HFF-Myc (cell line): ENCODE results near the gene TSHR.

Experiments
- DNase-seq: peaks from one replicate; pipeline ENCODE4 v3.0.0-alpha.2; 2011; ENCODE audit warnings: low read depth; ENCODE audit errors: extremely low read depth
- H3K4me3 ChIP-seq: replicated peaks from 2 replicates; pipeline ENCODE4 v1.5.1; 2011; ENCODE audit warnings: low read depth, mild to moderate bottlenecking, control low read depth, low read length
- TF ChIP-seq, protein P1 (sequence below): IDR thresholded peaks from 2 replicates; pipeline ENCODE4 v1.5.1; 2012; ENCODE audit warnings: mild to moderate bottlenecking, low read depth, low read length, control low read depth; ENCODE audit errors: missing control alignments

The TSHR gene

DNA sequence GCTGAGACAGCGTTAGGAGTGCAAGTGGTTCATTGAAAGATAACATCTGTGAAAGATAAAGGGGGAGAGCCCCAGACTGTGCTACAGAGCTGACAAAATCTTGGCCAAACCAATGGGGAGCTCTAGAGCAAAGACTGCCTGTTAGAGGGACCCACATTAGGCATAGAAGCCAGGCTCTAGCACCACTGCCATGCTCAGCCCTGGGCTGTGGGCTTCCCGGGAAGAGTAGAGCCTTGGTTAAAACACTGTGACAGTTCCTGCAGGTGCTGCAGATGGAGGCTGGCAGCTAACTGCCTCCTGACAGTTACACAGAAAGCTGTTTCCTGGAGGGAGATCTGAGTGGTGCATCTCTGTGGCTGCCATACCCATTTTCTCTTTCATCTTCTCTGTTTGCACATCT is 23.0 kb downstream of the TSHR start:
- no peak for DNase-seq
- TF ChIP-seq, protein P1, sequence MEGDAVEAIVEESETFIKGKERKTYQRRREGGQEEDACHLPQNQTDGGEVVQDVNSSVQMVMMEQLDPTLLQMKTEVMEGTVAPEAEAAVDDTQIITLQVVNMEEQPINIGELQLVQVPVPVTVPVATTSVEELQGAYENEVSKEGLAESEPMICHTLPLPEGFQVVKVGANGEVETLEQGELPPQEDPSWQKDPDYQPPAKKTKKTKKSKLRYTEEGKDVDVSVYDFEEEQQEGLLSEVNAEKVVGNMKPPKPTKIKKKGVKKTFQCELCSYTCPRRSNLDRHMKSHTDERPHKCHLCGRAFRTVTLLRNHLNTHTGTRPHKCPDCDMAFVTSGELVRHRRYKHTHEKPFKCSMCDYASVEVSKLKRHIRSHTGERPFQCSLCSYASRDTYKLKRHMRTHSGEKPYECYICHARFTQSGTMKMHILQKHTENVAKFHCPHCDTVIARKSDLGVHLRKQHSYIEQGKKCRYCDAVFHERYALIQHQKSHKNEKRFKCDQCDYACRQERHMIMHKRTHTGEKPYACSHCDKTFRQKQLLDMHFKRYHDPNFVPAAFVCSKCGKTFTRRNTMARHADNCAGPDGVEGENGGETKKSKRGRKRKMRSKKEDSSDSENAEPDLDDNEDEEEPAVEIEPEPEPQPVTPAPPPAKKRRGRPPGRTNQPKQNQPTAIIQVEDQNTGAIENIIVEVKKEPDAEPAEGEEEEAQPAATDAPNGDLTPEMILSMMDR = no peak
- no peak overlapping the region for H3K4me3 ChIP-seq

DNA sequence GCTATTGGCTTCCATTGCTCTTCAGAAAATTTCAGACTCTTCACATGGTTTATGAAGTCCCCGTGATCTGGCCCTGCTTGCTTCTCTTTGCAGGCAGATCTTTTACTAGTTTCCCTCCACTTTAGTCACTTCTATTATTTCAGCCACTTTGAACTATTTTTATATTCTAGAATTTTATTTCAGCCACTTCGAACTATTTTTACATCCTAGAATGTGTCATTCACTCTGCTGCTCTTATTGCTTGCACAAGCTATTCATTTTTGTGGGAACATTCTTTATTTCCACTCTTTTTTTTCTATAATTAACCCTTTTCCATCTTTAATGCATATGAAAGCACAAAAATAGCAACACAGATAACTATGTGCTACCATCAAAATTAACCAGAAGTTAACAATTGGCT is 24.5 kb downstream of the TSHR start:
- TF ChIP-seq, protein P1 = no peak
- no peak overlapping the region for H3K4me3 ChIP-seq
- no peak for DNase-seq

DNA sequence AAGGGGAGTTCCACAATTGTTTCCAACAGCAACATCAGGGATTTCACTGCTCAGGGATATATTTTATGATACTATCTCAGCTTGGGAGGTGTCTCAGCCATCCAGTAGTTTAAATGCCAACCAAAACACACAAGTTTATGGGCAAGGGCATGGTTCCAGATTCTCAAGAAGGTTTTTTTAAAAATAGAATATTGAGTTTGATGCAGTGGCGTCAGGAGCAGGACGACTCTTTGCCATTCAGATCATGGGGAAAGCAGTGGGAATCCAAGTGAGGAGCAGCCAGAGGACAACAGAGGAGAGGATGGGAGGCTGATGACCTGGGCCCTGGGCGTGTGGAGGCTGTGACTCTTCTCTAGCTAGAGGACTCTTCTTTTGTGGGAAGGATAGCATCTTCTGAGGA is 25.7 kb downstream of the TSHR start:
- no peak overlapping the region for H3K4me3 ChIP-seq
- DNase-seq = no peak
- TF ChIP-seq, protein P1 = no peak

GRCh38 chr14:80981673-80982072 is 26.3 kb downstream of the TSHR start:
- no peak for DNase-seq
- H3K4me3 ChIP-seq = no peak overlapping the region
- TF ChIP-seq, protein P1 = no peak

GRCh38 chr14:80982711-80983110 is 27.3 kb downstream of the TSHR start:
- DNase-seq = no peak
- TF ChIP-seq, protein P1 = no peak

GRCh38 chr14:80987235-80988032 is 32.0 kb downstream of the TSHR start:
- H3K4me3 ChIP-seq = no peak overlapping the region
- peak; percentile 54 for DNase-seq
- TF ChIP-seq, protein P1 = peak; percentile 93

More at GRCh38 chr14:80982711-80983110, 27.3 kb downstream of the TSHR start:
- no peak overlapping the region for H3K4me3 ChIP-seq
